ENCODE results near the gene AHI1.

The AHI1 gene

GRCh38 chr6:135295085-135295484 is 202.5 kb downstream of the AHI1 start:
- DNase-seq (ENCODE audit: low spot score): no peak

GRCh38 chr6:135291288-135292076 is 206.1 kb downstream of the AHI1 start:
- DNase-seq (ENCODE audit: low spot score): no peak

- no peak for DNase-seq (ENCODE audit: low spot score)
Measured at GRCh38 chr6:135289816-135290215, 207.7 kb downstream of the AHI1 start.

GRCh38 chr6:135286962-135287538 is 210.5 kb downstream of the AHI1 start:
- DNase-seq (ENCODE audit: low spot score): no peak

GRCh38 chr6:135285165-135285564 is 212.4 kb downstream of the AHI1 start:
- DNase-seq (ENCODE audit: low spot score): no peak

DNA sequence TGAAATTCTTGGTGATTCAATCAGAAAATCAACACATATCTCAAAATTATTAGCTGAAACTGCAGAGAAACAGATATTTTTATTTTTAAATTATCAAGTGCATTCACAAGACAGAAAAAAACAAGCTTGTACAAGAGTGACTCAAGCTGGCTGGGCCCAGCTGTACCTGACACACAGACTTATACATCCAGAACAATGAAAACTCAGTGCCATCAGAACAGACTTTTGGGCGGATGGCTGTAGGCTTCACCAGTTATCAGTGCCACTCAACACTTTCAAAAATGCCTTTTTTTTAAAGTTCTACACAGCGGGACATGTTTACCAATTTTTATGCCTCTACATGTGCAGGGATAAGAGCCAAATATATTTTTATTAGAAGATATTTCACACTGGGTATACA is 213.6 kb downstream of the AHI1 start:
- peak; percentile 16 for DNase-seq (ENCODE audit: low spot score)

GRCh38 chr6:135282395-135282794 is 215.1 kb downstream of the AHI1 start:
- DNase-seq (ENCODE audit: low spot score): no peak

- no peak for DNase-seq (ENCODE audit: low spot score)
Measured at GRCh38 chr6:135281964-135282363, 215.6 kb downstream of the AHI1 start.

GRCh38 chr6:135281227-135281626 is 216.3 kb downstream of the AHI1 start:
- peak; percentile 4 for DNase-seq (ENCODE audit: low spot score)

DNA sequence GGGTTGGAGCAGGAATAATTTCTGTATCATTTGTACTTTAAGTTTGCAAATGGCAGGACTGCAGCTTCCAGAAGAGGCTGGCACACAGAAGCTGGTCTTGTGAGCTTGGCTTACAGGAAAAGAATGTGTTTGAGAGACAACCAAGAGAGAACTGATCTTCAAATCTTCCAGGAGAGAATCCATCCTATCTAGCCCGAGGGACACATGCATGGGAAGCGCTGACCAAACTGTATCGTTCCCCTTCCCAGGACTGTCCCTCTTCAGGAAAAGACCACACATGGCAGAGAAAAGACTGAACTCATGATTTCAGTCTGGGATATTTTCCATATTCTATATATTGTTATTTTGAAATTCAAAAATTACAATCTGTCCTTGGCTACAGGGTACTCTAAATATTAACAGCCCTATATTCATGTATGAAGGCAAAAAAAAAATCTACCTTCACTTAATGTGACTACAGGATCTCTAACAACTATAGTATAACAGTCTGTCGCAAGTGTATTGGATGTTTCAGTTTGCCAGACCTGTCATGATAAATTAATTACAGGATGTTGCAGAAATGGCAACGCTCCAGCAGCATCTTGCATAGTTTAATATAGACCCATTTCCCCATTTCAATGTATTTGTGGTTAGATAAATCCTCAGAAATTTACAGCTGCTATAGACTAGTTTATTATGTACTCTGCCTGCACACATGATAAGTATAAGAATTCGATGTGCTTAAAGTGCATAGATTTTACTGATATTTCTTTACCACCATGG is 217.0 kb downstream of the AHI1 start:
- peak; percentile 80 for DNase-seq (ENCODE audit: low spot score)

DNA sequence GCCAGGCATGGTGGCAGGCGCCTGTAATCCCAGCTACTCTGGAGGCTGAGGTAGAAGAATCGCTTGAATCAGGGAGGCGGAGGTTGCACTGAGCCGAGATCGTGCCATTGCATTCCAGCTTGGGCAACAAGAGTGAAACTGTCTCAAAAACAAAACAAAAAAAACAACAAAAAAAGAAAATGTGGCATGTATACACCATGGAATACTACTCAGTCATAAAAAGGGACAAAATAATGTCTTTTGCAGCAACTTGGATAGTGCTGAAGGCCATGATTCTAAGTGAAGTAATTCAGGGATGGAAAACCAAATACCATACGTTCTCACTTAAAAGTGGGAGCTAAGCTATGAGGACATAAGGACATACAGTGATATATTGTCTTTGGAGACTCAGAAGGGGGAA is 220.1 kb downstream of the AHI1 start:
- no peak for DNase-seq (ENCODE audit: low spot score)

GRCh38 chr6:135274561-135275293 is 222.8 kb downstream of the AHI1 start:
- DNase-seq (ENCODE audit: low spot score): no peak

- no peak for DNase-seq (ENCODE audit: low spot score)
Measured at GRCh38 chr6:135271626-135272025, 225.9 kb downstream of the AHI1 start.

DNA sequence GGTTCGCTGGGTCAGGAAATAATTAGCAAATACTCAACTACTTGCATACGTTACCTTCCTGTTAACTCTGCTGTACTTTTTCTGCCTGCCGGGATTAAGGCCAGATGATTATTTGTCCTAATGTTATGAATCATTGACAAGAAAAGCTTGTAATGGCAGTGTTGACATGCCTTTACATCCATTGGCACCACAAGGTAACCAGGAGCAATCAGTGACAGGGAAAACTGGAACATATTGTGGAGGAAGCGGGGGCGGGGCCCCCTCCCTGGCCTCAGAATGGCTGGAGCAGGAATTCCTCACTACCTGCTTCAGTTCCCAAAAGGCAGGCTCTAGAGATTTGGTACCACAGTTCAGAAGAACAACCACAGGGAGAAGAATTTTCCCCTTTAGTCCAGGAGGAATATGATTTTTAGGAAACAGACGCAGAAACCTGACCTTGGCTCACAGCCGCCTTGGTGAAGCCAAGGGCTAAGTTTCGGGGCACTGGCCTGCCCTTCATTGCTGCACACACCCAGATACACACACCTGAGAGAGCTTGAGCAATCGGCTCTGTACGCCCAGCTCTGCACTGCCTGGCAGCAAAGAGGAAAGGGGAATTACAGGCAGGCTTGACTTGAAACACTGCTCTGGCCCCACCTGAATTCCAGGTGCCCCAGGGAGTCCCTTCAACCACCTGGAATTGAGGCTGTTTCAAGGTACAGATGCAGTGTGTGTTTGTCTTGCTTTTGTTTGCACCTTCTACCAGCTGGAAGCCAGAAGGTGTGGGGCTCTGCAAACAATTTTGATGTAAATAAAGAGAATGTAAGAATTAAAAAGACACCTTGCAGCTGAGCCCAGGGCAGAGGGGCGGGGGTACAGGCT is 226.6 kb downstream of the AHI1 start:
- no peak for DNase-seq (ENCODE audit: low spot score)

GRCh38 chr6:135269481-135269891 is 228.1 kb downstream of the AHI1 start:
- no peak for DNase-seq (ENCODE audit: low spot score)

DNA sequence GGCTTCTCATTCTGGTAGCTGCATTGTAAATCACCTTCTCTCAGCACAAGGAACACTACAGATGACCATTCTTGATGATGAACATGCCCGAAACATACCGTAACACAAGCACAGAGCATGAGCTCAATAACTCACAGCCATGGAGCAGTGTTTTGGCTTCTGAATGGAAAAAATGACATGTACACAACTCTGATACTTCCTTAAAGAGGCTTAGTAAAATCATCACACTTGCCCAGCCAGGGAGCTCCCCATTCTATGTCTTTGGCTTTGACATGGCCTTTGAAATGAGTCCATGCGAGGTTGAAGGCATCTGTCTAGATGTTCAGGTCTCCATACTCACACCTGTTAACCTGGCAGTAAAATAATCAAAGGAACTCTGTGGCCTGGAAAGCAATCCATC is 228.8 kb downstream of the AHI1 start:
- no peak for DNase-seq (ENCODE audit: low spot score)

DNA sequence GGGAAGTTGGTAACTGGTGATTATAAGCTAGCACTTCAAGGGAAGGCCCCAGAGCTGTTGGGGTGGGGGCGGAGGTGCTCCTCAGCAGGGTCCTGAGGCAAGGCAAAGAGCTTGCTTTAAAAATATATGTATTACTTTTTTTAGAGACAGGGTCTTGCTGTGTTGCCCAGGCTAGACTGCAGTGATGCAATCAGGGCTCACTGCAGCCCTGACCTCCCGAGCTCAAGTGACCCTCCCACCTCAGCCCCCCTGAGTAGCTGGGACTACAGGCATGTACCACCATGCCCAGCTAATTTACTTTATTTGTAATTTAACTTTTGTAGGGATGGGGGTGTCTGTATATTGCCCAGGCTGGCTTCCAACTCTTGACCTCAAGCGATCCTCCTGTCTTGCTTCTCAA is 229.3 kb downstream of the AHI1 start:
- no peak for DNase-seq (ENCODE audit: low spot score)

DNA sequence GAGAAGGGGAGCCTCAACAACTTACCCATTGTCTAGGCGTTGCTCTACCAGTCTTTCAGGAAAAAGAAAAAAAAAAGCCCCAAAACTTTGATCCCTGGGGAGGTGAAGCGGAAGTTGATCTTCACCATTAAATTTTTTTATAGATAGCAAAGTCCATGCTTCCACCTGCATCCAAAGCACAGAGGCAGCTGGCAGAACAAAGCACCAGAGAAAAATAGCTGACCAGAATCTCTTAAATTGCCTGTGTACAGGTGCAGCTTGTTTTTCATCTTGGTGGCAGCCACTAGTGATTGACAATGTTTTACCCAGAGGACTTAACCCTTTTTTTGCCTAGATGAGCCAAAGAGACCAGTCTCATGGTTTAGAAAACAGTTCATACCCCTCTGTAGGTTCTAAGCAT is 230.5 kb downstream of the AHI1 start:
- DNase-seq (ENCODE audit: low spot score): no peak

DNA sequence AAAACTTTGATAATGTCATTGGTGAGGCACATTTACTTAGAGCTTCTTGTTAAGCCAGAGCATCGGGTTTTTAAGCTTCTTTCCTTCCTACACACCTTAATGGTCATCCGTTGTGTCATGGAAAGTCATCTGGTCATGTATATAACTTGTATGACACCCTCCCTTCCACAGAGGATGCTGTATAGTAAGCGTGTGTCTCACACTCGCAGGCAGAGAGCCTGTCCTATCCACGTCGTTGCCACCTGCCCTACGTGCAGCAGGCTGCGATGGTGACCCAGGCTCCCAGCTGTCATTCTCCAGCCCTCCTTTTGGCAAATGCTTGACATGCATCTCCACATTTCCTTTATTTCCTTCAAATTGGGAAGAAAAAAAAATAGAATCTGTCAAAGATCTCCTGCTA is 230.9 kb downstream of the AHI1 start:
- no peak for DNase-seq (ENCODE audit: low spot score)

DNA sequence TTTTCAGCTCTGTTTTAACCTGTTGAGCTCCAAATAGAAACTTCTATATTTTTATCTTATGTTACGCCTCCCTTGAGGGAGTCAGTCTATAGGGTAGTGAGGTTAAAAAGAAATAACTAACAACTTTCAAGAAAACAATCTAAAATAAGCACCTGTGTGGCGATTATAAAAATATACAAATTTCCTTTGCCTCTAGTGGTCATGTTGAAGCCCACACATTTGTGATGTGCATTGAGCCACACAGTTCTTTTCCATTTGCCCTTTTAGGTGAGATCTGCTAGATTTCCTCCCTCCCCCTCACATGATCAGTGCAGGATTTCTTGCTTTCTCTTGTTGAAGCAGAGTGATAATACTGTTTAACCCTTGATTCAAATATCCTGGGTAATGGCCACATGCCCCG is 232.3 kb downstream of the AHI1 start:
- no peak for DNase-seq (ENCODE audit: low spot score)

Measured in cerebellar cortex (tissue), 1 donor.